RPMI7951 (cell line): ENCODE measurements around the gene TMEM204. TPM values are rescaled to one million over a fixed set of nuclear protein-coding genes. Genes with fewer than 3 reads are reported as not detected.

Experiments
- DNase-seq: peaks from one replicate; pipeline ENCODE4 v3.0.0-alpha.2; 2012; ENCODE audit warnings: low read depth
- total RNA-seq: library from RNA; depleted of rRNA; stranded (reverse); fragments of >200 nt; shearing (Covaris generic); gene quantifications from 2 replicates; pipeline ENCODE4 v1.2.3, GENCODE V29; 2014

The TMEM204 gene
- total RNA-seq, 1 experiment from 2014 or later = not detected

DNA sequence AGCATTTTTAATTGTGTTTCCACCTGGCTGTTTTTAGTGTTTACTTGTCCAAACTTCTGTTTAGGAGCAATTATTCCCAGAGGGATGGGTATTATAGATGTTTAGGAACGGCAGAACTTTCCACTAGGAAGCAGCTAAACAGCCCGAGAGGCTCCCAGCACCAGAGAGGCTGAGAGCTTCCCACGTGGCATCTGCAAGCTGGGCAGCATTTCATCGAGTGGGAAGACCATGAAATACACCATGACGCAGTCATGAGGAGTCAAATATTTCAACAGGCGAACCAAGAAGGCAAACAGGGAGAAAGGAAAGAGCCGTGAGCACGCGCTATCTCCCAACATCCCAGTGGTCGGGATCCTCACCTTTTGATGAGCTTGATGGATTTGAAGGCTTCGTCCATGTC lies 24.1 kb downstream of the TMEM204 start:
- no peak for DNase-seq

DNA sequence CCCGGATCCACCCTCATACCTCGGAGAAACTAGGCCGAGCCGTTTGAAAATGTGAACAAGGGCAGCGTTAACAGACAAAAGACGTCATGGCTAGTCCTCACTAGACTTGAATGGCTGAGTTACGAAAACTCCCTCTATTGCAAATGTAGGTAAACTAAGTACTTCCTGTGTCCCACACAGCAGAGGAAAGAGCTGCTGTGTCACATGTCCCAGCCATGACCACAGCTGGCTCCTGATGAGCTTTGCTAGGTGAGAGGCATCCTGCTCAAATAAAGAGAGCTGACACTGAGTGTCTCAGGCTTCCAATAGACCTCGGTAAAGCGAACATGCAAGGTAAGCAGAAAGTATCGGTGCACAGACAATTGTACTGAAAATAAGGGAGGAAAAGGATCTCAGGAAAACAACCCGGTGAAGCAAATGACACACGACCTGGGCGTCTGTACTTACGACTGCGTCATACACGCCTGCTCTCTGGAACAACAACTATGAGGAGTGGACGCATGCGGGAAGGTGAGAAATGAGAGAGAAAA lies 26.0 kb downstream of the TMEM204 start:
- DNase-seq = no peak

DNA sequence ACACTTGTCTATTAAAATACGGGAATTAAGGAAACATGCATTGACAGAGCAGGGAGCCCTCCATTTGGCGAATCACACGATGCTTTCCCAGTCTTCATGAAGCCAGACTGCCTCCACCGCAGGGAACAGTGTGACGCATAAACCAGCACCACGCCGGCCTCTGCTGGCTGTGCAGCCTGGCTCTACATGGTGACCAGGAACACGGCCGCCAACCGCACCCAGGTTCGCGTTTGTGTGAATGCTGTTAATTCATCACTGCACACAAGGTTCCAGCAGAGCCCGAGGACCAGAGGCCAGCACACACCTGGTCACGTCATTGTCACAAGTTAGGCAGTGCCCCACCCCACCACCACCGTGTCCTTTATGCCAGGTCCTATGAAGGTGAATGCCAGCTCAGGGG lies 26.7 kb downstream of the TMEM204 start:
- no peak for DNase-seq

DNA sequence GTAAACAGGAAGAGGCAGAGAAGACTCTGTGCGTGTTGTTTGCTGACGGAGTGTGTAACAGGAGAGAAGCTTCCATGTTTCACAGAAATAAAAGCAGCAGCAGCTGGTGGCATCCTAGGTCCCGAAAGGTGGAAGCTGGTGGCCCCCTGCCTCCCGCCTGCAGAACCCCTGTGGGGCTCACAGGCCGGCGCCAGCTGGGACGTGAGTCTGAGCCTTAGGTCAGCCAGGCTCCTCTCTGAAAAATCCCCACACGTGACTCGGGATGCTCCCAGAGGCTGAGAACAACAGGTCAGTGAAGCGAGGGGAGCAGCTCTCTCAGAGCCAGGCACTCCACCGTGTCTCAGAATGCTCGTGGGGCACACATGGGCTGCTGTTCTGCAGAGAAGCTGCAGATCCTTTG lies 27.4 kb downstream of the TMEM204 start:
- DNase-seq = no peak

DNA sequence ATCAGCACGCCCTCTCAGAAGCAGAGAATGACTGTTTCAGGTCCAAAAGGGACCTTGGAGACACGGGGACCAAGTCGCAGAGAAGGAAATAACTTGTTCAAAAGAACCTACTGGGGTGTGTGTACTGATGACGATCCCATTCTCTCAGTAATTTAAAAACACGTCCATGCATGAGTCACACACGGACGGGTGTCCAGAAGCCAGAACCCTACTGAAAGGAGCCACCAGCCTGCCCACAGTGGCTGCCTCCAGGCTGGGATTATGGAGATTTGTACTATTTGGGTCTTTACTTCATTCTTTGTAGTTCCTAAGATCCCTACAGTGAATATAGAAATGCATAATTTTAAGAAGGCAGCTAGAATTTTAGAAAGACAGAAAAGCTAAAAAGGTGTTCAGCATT lies 27.8 kb downstream of the TMEM204 start:
- no peak for DNase-seq

DNA sequence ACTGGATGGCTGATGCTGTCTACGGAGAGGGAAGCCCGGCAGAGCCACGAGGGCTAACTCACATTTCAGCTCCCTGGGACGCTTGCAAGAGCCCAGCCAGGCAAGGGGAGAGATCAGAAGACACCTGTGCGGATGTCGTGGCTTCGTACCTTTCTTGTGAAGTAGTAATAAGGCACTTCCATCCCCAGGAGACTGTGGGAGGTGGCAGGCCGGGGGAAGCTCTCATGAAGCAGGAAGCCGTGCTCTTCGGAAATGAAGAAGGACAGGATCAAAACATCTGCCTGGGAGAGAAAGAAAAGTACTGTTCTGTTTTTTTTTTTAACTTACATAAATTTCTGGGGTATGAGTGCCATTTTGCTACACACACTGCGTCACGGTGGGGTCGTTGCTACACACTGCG lies 28.4 kb downstream of the TMEM204 start:
- DNase-seq = no peak

DNA sequence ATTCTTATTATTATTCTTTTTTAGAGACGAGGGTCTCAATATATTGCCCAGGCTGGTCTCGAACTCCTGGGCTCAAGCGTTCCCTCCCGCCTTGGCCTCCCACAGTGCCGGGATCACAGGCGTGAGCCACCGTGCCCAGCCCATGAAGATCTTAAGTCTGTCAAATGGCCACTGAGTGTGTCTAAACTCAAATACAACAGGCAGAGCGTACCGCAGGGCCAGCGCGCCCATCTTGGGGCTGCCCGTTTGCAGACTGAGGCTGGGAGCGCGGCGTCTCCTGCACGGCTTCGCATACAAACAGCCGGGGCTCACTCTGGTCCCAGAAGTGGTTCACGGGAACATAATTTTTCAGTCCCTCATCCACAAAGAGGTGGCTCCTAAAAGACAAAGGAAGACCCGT lies 30.3 kb downstream of the TMEM204 start:
- DNase-seq = no peak

DNA sequence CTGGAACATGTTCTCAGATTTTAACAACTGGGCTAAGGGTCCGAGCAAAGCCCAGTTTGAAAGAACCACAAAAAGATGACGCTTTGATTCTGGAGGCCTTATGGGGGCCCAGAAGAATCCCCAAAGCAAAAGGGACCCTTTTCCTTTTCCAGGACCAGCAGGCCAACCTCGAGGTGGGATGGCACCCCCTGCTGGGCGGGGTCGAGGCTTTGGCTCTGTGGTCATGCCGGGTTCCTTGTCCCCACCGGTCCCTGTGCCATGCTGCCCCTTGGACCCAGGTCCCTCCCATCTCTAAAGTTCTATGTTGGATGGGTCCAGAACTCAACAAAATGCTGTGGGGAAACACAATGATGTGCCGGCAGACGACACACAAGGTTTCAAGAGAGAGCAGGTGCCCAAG lies 30.9 kb downstream of the TMEM204 start:
- DNase-seq = no peak

DNA sequence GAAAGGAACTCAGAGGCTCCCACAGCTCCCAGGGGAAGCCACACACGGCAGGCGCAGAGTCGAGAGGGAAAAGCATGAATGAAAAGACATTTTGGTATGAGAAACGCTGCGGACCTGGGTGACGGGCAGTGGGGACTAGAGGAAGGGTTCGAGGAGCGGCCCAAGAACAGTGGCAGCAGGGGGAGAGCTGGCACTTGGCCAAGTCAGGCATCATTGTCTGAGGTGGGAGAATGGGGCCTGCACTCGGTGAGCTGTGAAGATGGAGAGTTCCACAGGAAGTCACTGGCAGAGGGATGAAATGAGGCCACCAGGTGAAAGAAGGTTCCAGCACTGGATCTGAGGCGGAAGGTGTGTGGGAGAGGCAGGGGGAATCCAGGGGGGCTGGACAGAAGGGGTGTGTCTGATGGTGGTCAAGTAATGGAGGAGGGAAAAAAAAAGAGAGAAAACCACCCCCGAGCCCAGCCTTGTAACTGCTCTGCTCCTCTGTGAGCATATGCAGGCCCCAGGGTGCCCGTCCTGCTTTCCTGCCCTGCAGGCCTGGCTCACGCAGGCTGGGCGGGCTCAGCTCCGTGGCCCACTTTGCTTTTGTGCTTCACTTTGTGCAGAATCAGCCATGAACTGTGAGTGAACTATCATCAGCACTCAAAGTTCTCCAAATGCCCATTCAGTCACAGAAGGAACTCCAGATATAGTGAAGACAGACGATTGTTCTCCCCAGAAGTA lies 31.8 kb downstream of the TMEM204 start:
- no peak for DNase-seq

DNA sequence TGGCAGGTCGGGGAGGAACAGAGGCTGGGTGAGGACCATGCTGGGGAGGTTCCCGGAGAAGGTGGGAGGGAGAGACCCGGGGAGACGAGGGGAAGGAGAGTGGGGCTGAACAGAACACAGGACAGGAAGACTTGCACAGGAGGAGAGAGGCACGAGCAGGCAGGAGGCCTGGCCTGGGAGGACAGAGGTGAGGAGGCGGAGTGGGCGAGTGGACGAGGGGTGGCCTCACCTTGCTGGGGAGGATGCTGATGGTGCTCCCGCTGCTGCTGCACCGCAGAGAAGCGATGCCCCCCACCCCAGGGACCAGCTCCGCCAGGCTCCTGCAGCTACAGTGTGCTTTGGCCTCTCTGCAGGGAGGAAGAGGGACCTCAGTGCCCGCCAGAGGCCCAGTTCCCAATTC lies 34.5 kb downstream of the TMEM204 start:
- DNase-seq = no peak

DNA sequence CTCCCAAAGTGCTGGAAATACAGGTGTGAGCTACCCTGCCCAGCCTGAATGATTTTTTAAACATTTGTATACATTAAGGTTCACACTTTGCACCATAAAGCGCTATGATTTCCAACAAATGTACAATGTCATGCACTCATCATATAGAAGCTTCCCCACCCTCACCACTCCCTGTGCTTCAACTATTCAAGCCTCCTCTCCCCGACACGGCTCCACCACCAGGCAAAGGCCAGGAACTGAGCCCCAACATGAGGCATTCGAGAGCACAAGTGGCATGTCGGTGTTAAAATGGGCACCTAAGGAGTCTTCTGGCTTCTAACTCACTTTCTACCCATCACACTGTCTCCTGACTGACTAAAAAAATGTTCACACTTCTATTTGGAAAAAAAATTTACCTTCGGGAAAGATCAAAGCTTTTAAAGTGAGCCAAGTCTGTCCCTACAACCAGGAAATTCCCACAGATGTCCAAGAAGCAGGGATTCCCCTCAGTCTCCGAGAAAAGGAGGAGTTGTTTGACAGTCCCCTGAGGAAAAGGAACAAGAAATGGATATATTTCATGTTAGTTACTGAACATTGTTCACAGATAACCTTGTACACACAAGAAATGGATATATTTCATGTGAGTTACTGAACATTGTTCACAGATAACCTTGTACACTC lies 37.7 kb downstream of the TMEM204 start:
- no peak for DNase-seq

DNA sequence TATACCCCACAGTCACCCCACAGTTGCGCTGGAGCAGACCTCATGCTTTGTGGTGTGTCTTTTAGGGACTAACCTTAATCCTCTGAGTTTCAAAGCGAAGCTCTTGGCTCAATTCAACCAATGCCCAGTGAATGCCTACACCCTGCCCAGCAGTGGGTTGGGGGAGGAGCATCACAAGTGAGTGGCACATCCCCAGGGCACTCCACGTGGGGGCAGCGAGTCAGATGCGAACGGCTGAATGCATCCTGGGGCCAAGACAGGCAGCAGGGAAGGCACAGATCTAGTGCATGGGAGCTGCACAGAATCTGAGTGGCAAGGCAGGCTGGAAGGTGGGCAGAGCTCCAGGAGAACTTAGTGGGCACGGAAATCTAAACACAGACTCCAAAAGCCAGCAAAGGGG lies 39.2 kb downstream of the TMEM204 start:
- DNase-seq = peak; percentile 3

DNA sequence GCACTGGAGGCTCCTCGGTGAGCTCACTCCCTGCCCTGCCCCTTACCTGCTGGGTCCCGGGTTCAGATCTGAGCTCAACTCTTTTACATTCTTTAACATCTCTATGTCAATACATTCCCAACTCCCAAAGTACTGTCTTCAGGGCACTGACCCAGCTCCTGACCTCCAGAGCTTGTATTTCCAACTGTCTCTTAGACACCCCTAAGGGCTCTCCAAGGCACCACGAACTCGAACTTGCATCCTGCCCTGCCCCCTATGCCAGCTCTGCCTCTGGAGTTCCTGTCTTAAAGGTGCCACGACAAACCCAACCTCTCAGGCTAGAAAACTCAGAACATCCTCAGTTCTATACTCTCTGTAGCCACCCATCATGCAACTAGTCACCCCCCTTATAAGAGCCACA lies 39.8 kb downstream of the TMEM204 start:
- DNase-seq = no peak

DNA sequence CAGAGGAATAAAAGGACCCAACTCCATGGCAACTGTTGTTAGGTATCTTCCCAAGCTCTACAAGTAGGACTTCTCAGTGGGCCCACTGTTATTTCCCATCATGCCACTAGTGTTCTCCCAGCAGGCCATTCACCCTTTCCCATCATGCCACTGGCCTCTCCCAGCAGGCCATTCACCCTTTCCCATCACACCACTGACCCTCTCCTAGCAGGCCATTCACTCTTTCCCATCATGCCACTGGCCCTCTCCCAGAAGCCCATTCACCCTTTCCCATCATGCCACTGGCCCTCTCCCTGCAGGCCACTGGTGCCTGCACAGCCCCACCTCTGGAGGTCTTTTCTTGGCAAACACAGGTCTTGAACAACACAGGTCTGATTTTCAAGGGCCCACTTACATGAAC lies 42.1 kb downstream of the TMEM204 start:
- no peak for DNase-seq

DNA sequence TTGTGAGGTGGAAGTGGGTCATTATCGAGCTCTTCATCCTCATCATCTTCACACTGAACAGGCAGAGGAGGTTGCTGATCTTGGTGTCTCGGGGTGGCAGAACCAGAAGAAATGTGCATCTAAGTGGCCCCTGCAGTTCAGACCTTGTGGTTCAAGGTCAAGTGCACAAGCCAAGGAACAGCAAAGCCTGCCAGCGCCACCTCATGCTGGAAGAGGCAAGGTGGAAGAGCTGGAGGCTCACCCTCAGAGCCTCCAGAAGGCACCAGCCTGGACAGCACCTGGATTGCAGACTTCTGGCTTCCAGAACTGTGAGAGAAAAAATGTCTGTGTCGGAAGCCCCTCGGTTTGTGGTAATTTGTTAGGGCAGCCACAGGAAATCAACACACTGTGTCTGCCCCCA lies 45.7 kb downstream of the TMEM204 start:
- no peak for DNase-seq

DNA sequence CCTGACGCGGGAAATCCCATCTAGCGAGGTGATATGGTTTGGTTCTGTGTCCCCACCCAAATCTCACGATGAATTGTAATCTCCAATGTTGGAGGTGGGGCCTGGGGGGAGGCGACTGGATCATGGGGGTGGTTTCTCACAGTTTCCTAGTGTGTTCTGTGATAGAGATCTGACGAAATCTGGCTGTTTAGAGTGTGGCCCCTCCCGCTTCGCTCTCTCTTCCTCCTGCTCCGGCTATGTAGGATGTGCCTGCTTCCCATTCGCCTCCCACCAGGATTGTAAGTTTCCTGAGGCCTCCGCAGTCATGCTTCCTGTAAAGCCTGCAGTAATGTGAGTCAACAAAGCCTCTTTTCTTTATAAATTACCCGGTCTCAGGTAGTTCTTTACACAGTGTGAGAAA lies 46.8 kb downstream of the TMEM204 start:
- DNase-seq = no peak

DNA sequence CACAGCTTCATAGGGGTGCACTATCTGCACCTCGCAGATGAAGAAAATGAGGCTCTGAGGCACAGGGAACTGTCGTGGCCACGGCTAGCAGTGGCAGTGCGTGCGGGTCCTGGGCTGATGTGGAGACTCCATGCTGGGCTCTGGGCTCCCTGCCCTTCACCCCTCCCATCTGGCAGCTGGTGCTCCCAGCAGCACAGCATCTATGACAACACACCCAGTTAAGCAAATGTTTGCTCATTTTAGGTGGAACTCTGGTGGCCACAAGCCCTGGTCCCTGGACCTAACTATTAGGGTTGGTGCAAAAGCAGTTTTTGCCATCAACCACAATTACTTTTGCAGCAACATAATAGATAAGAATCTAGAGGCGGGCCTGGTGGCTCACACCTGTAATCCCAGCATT lies 47.5 kb downstream of the TMEM204 start:
- no peak for DNase-seq

DNA sequence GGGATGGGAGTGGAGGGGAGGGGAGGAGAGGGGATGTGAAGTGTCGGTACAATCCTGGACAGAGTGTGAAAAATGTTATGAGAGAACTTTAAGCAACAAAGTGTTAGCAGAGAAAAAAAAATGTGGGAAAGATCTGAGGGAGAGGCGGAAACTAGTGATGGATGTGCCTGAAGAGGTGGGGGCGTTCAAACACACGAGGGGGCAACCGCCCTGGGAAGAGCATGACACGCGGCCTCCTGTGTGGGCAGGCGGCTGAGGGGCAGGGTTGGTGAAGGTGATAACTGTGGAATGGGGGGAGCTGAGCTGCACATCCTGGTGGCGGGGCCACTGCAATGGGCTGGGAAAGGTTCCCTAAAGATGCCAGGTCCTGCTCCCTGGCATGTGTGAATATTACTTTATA lies 48.3 kb downstream of the TMEM204 start:
- no peak for DNase-seq

DNA sequence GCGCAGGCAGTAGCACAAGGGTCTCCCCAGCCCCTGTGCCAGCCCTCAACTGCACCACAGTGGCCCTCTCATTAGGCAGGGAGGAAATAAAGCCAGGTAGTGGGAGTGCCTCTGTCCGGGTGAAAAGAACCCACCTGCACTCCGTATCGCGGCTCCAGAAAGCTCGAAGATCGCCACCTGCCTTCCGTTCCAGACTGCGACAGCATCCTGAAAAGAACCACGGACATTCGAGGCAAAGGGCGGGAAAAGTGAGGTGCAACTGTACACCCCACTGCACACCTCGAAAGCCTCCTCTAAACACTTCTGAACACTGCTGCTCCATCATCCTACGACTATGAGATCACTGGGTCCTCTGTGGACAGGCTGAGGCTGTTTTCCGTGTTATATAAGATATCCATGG lies 49.7 kb downstream of the TMEM204 start:
- no peak for DNase-seq

DNA sequence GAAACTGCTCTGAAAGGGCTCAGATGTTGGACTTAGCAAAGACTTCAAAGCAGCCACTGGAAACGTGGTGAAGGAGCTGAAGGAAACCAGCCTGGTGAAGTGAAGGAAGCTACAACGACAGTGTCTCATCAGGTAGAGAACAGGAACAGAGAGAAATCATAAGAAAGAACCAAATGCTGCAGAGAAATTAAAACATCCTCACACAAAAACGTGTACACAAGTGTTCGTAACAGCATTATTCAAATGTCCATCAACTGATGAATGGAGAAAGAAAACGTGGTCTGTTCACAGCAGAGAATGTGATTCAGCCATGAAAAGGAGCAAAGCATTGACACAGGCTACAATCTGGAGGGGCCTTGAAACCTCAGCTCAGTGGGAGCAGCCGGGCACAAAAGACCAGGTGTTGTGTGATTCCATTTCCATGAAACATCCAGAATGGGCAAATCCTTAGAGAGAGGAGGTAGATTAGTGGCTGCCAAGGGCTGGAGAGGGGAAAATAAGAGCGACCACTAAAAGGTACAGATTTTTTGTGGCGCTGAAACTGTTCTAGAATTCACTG lies 51.5 kb downstream of the TMEM204 start:
- no peak for DNase-seq

DNA sequence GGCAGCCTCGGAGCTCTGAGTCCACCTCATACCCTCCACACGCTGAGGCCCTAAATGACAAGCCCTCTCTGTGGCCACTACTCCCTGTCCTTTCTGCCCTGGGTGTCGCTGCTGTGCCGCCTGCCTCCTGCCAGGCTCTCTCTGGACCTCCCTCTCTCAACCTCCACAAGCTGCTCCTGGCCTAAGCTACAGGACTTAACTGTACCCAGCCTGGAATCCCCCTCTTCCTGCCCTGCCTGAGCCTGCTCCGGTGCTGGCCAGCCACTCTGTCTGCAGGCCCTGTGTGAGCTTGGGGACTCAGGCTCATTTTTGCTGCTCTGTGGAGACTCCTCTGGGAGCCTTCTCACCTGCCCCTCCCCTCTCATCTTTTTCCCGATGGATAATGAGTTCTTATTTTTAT lies 56.9 kb downstream of the TMEM204 start:
- DNase-seq = no peak

DNA sequence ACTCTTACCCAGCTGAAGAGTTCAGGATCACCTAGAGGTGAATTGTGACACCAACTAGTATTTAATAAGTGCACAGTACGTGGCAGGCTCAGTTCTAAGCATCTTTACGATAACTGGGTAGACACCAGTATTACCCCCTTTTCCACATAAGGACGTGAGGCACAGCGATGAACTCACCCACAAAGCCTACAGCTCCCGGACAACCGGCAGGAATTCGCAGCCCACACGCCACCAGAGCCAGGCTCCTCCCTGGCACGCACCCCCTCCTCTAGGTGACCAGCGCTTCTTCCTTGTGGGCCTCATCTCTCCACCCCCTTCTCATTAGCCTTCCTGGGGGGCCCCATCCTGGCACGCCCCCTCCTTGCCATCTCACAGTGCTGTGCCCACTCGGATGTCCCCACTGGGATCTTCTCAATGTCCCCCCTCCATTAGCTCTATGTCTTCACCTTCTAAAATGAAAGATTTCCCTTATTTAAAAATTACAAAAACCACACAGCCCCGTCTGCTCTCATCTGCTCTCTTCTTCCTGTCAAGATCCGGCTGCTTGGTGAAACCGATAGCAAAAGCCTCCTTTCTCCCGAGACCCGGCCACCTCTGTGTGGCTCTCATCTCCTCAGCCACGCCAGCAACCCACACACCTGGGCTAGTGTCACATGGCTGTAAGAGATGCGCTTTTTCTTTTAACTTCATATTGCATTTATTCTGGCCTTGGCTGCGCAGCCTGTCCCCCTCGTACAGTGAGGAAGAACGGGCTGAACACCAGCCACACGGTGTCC lies 57.7 kb downstream of the TMEM204 start:
- no peak for DNase-seq
